Measurements from ENCODE around the gene ANAPC15.
"Not testable (repeated sequence)": the region's sequence is repeated elsewhere in the genome, so short reads cannot be mapped to it uniquely, and the experiment has no call there.

The ANAPC15 gene

GRCh38 chr11:72112143-72112977 is at the start of gene ANAPC15:
TSS of gene ANAPC15 (minus strand) at chr11:72112695. CDS start at chr11:72111276, 1,419 bp downstream.
- DNase-seq: peak; percentile 95

- DNase-seq: no peak
Observed at GRCh38 chr11:72160319-72160718, 47.8 kb upstream of the ANAPC15 start.

- DNase-seq: no peak
Observed at GRCh38 chr11:72157131-72157530, 44.6 kb upstream of the ANAPC15 start.

DNA sequence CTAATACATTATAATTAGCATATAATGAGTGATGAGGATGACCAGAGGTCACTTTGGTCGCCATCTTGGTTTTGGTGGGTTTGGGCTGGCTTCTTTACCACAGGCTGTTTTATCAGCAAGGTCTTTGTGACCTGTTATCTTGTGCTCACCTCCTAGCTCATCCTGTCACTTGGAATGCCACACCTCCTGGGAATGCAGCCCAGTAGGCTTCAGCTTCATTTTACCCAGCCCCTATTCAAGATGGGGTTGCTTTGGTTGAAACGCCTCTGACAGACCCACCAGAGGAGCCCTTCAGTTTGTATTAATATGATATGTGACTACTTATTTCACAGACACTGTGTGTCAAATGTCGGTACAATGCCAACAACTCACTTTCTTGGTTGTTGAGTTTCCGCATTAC is 43.3 kb upstream of the ANAPC15 start:
- DNase-seq: no peak

GRCh38 chr11:72154816-72155215 is 42.3 kb upstream of the ANAPC15 start:
- no peak for DNase-seq

DNA sequence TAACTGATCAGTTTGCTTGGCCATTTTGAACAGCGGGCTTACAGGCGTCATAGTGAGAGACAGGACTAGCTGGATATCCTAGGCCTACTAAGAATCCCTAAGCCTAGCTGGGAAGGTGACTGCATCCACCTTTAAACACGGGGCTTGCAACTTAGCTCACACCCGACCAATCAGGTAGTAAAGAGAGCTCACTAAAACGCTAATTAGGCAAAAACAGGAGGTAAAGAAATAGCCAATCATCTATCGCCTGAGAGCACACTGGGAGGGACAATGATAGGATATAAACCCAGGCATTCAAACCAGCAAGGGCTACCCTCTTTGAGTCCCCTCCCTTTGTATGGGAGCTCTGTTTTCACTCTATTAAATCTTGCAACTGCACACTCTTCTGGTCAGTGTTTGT is 41.4 kb upstream of the ANAPC15 start:
- DNase-seq: not testable (repeated sequence)

DNA sequence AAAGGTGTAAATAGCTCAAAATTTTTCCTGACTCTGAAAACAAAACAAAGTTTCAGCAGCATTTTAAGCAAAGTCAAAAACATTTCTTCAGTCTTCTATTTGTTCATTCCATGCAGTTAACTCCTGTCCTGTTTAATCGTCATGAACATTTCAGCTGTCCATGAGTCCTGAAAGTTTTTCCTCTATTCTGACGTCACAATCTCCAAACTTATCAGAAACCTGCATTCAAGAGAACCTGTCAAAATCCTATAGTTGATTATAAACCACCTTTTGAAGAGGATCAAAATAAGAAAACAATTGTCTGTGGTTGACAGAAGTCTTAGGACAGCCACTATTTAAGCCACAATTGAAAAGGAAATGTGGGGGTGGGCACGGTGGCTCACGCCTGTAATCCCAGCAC is 38.4 kb upstream of the ANAPC15 start:
- no peak for DNase-seq

DNA sequence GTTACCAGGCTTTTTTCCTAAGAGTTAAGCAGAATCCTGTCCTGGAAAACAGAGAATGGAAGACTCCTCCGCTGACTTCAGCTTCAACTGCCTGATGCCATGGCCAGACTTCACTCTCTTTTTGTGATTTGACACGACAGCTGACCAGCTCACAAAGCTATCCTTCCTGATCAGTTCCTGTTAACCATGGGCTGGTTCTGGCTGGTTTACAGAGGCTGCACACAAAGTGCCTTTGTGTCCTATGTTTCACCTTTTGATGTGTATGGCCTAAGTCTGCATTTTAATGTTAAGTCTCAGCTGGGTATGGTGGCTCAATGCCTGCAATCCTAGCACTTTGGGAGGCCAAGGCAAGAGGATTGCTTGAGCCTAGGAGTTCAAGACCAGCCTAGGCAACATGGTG is 34.1 kb upstream of the ANAPC15 start:
- no peak for DNase-seq

GRCh38 chr11:72144807-72145565 is 32.5 kb upstream of the ANAPC15 start:
- no peak for DNase-seq

GRCh38 chr11:72142543-72142942 is 30.0 kb upstream of the ANAPC15 start:
- DNase-seq: not testable (repeated sequence)

GRCh38 chr11:72142086-72142485 is 29.6 kb upstream of the ANAPC15 start:
- DNase-seq: not testable (repeated sequence)

- DNase-seq: no peak
Observed at GRCh38 chr11:72141066-72141465, 28.6 kb upstream of the ANAPC15 start.

- DNase-seq: no peak
Observed at GRCh38 chr11:72140661-72141060, 28.2 kb upstream of the ANAPC15 start.

DNA sequence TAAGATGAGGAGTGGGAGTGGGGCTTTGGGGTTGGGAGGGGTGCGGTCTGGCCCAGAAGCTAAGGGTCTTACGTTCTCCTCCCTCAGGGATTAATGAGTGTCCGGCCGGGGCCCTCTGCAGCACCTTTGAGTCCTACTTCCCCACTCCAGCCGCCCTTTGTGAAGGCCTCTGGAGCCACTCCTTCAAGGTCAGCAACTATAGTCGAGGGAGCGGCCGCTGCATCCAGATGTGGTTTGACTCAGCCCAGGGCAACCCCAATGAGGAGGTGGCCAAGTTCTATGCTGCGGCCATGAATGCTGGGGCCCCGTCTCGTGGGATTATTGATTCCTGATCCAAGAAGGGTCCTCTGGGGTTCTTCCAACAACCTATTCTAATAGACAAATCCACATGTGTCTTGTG is 27.0 kb upstream of the ANAPC15 start:
- DNase-seq: no peak

DNA sequence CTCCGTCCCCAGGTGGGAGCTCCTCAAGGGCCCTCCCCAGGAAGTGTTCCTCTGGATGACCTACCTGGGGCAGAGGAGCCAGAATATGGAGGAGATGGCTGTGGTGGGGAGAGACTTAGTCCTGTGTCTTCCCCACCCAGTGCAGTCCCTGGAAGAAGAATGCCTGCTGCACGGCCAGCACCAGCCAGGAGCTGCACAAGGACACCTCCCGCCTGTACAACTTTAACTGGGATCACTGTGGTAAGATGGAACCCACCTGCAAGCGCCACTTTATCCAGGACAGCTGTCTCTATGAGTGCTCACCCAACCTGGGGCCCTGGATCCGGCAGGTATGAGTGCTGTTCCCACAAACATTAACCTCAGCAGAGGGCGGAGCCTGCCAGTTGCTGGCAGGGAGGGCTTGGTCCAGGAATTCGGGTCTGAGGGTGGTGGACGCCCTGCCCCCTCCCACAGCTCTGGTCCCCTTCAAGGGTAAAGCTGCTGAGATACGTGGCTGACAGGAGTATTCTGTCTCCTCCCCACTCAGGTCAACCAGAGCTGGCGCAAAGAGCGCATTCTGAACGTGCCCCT is 26.4 kb upstream of the ANAPC15 start:
- DNase-seq: no peak

GRCh38 chr11:72136684-72137262 is 24.3 kb upstream of the ANAPC15 start:
- no peak for DNase-seq

- no peak for DNase-seq
Observed at GRCh38 chr11:72135891-72136683, 23.6 kb upstream of the ANAPC15 start.

- not testable (repeated sequence) for DNase-seq
Observed at GRCh38 chr11:72135473-72135872, 23.0 kb upstream of the ANAPC15 start, which contains the start of gene FOLR3. TSS of gene FOLR3 (plus strand) at chr11:72135725. CDS start at chr11:72135953, 228 bp downstream.

DNA sequence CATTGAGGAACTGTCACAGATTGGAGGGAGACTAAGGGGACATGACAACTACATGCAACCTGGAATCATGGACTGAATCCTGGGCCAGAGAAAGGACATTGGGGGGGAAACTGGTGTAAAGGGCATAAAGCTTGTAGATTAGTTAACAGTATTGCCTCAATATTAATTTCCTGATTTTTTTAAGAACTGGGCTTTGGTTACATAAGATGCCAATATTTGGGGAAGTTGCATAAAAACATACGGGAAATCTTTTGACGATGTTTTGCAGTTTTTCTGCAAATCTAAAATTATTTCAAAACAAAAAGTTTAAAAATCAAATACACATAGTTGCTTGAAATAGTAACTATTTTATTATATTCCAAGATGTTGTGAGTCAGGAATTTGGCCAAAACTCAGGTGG is 20.2 kb upstream of the ANAPC15 start:
- DNase-seq: no peak

- DNase-seq: no peak
Observed at GRCh38 chr11:72129381-72129780, 16.9 kb upstream of the ANAPC15 start.

DNA sequence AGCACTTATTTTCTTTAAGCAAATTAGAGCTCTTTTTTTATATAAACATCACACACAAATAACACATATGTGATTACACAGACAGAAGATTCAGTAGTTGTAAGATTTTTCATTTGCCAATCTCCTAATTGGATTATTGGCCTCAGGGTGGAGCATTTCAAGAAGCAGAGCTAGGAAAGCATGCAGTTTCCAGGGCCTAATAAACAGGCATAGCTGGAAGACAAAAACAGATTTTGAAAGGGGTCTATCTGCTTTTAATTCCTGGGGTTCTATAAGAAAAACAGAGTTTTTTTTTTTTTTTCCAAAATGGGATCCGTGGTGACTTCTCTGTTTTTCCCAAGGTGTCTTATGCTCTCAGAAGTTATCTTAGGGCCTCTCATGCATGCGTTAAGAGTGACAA is 15.4 kb upstream of the ANAPC15 start:
- DNase-seq: no peak

GRCh38 chr11:72125956-72126355 is 13.5 kb upstream of the ANAPC15 start:
- DNase-seq: no peak

Data from SIG-M5 (cell line).